Measurements from ENCODE around the gene DLL3.

DNA sequence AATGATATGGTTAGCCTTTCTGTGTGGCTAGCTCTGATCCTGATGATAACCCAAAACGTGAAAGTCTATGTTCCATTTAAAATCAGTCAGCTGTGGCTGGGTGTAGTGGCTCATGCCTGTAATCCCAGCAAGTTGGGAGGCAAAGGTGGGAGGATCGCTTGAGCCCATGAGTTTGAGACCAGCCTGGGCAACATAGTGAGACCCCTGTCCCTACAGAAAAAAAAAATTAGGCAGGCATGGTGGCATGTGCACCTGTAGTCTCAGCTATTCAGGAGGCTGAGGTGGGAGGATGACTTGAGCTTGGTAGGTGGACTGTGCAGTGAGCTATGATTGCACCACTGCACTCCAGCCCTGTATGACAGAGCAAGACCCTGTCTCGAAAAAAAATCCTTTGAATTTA is 35.0 kb downstream of the DLL3 start:
- TF ChIP-seq, protein P1, sequence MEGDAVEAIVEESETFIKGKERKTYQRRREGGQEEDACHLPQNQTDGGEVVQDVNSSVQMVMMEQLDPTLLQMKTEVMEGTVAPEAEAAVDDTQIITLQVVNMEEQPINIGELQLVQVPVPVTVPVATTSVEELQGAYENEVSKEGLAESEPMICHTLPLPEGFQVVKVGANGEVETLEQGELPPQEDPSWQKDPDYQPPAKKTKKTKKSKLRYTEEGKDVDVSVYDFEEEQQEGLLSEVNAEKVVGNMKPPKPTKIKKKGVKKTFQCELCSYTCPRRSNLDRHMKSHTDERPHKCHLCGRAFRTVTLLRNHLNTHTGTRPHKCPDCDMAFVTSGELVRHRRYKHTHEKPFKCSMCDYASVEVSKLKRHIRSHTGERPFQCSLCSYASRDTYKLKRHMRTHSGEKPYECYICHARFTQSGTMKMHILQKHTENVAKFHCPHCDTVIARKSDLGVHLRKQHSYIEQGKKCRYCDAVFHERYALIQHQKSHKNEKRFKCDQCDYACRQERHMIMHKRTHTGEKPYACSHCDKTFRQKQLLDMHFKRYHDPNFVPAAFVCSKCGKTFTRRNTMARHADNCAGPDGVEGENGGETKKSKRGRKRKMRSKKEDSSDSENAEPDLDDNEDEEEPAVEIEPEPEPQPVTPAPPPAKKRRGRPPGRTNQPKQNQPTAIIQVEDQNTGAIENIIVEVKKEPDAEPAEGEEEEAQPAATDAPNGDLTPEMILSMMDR (IDR thresholded peaks at IDR 0.05): no peak
- TF ChIP-seq POLR2AphosphoS5 (IDR thresholded peaks at IDR 0.05): no peak
- TF ChIP-seq POLR2A (IDR thresholded peaks at IDR 0.05): no peak
- TF ChIP-seq EP300 (IDR thresholded peaks at IDR 0.05): no peak
